ENCODE data around the gene AGAP1. TPM values are rescaled to one million over a fixed set of nuclear protein-coding genes. Genes with fewer than 3 reads are reported as not detected.

The AGAP1 gene
- total and polyA plus RNA-seq, 7 donors, result 10.8 to 42.7 (median 18.6) TPM

GRCh38 chr2:236019434-236019833 lies 525.6 kb downstream of the AGAP1 start:
- intact Hi-C loops (cut with DNase I), result no loop called here
- 92 to 94% methylated on average over 8 of the region's 8 CpGs for WGBS, 2 donors
- H3K36me3 ChIP-seq, result peaks cover 0 to 7% (median 0%) of the 10 kb centered on the region in 4 donors
- H3K4me3 ChIP-seq, result no peak overlapping the region
- no peak overlapping the region for H3K27ac ChIP-seq
- H3K27me3 ChIP-seq, result no peaks in the 10 kb centered on the region
- H3K9me3 ChIP-seq, result no peaks in the 10 kb centered on the region
- no peak for TF ChIP-seq POLR2A (IDR thresholded peaks at IDR 0.05)
- TF ChIP-seq CTCF (IDR thresholded peaks at IDR 0.05), result no peak
- no peak for TF ChIP-seq EP300 (IDR thresholded peaks at IDR 0.05)
- no peak for TF ChIP-seq POLR2AphosphoS5 (IDR thresholded peaks at IDR 0.05)
- H3K4me1 ChIP-seq, result no peaks in the 10 kb centered on the region
- DNase-seq, result no peak

- Histone ChIP-seq H3K36me3 (peaks cover 0 to 7% (median 0%) of the 10 kb centered on the region in 4 donors), H3K27ac (no peak overlapping the region), H3K4me3 (no peak overlapping the region), H3K27me3 (no peaks in the 10 kb centered on the region), H3K9me3 (no peaks in the 10 kb centered on the region), H3K4me1 (no peaks in the 10 kb centered on the region)
- TF ChIP-seq POLR2A (IDR thresholded peaks at IDR 0.05) (no peak), POLR2AphosphoS5 (IDR thresholded peaks at IDR 0.05) (no peak), CTCF (IDR thresholded peaks at IDR 0.05) (no peak), EP300 (IDR thresholded peaks at IDR 0.05) (no peak)
- 95 to 97% methylated on average over 14 of the region's 14 CpGs for WGBS, 2 donors
- intact Hi-C loops (cut with DNase I), result no loop called here
- no peak for DNase-seq
Measured at GRCh38 chr2:236021499-236022057, 527.7 kb downstream of the AGAP1 start.

GRCh38 chr2:236022128-236022527 lies 528.3 kb downstream of the AGAP1 start:
- Histone ChIP-seq H3K27me3 (no peaks in the 10 kb centered on the region), H3K9me3 (no peaks in the 10 kb centered on the region), H3K4me3 (no peak overlapping the region), H3K36me3 (peaks cover 0 to 7% (median 0%) of the 10 kb centered on the region in 4 donors), H3K27ac (no peak overlapping the region), H3K4me1 (no peaks in the 10 kb centered on the region)
- no peak for DNase-seq
- intact Hi-C loops (cut with DNase I), result no loop called here
- TF ChIP-seq EP300 (IDR thresholded peaks at IDR 0.05), result no peak
- no peak for TF ChIP-seq POLR2AphosphoS5 (IDR thresholded peaks at IDR 0.05)
- TF ChIP-seq CTCF (IDR thresholded peaks at IDR 0.05), result no peak
- TF ChIP-seq POLR2A (IDR thresholded peaks at IDR 0.05), result no peak
- WGBS, 2 donors, result 83 to 86% methylated on average over 5 of the region's 5 CpGs

- Histone ChIP-seq H3K4me1 (no peaks in the 10 kb centered on the region), H3K27ac (no peak overlapping the region), H3K9me3 (no peaks in the 10 kb centered on the region), H3K27me3 (no peaks in the 10 kb centered on the region), H3K36me3 (no peaks in the 10 kb centered on the region), H3K4me3 (no peak overlapping the region)
- no peak for DNase-seq
- no peak for TF ChIP-seq POLR2A (IDR thresholded peaks at IDR 0.05)
- TF ChIP-seq EP300 (IDR thresholded peaks at IDR 0.05), result no peak
- no peak for TF ChIP-seq CTCF (IDR thresholded peaks at IDR 0.05)
- no peak for TF ChIP-seq POLR2AphosphoS5 (IDR thresholded peaks at IDR 0.05)
- WGBS, 2 donors, result 79 to 85% methylated on average over 3 of the region's 3 CpGs
- intact Hi-C loops (cut with DNase I), result no loop called here
Measured at GRCh38 chr2:236025892-236026291, 532.0 kb downstream of the AGAP1 start.

- H3K27me3 ChIP-seq, result no peaks in the 10 kb centered on the region
- intact Hi-C loops (cut with DNase I), result no loop called here
- no peaks in the 10 kb centered on the region for H3K9me3 ChIP-seq
- H3K4me1 ChIP-seq, result no peaks in the 10 kb centered on the region
- TF ChIP-seq CTCF (IDR thresholded peaks at IDR 0.05), result no peak
- TF ChIP-seq POLR2A (IDR thresholded peaks at IDR 0.05), result no peak
- TF ChIP-seq POLR2AphosphoS5 (IDR thresholded peaks at IDR 0.05), result no peak
- TF ChIP-seq EP300 (IDR thresholded peaks at IDR 0.05), result no peak
- no peak for DNase-seq
- H3K4me3 ChIP-seq, result no peak overlapping the region
- no peak overlapping the region for H3K27ac ChIP-seq
- H3K36me3 ChIP-seq, result no peaks in the 10 kb centered on the region
- 33 to 59% methylated on average over 4 of the region's 4 CpGs for WGBS, 2 donors
Measured at GRCh38 chr2:236026841-236027240, 533.0 kb downstream of the AGAP1 start.

All from sigmoid colon (tissue), 7 donors.